HepG2 (cell line): ENCODE data around the gene SLC4A2. TPM values are rescaled to one million over a fixed set of nuclear protein-coding genes. Genes with fewer than 3 reads are reported as not detected.
A peak's percentile ranks its signal among the peaks of the same experiment; 100 is the strongest.

Experiments
- ATAC-seq: fragments of 200-7000 bp; cut with Tn5 transposase; 3 replicates; pipeline ENCODE4 v1.9.1; 2020; ENCODE audit warnings: mild to moderate bottlenecking, moderate library complexity
- BruUV-seq: library from RNA; stranded (reverse); fragments of 400-500 nt; replicated peaks from 2 replicates; lab custom pipeline; 2021; lab: Mats Ljungman, UMichigan
- CTCF ChIA-PET: fragments of 300-600 bp; formaldehyde crosslinking; extraction: SDS; loops from one replicate; lab custom pipeline; 2021; ENCODE audit warnings: low total read pairs, inconsistent platforms, low intra/inter-chr PET ratio; lab: Yijun Ruan, JAX
- POLR2A ChIA-PET: fragments of 350-600 bp; sonication (Branson Sonifier 250); formaldehyde crosslinking; loops from one replicate; lab custom pipeline; 2020; ENCODE audit warnings: antibody characterized with exemption, inconsistent platforms; lab: Yijun Ruan, JAX
- DNase-seq: peaks from one replicate; pipeline ENCODE4 v3.0.0-alpha.2; 2015; ENCODE audit warnings: low spot score
- FAIRE-seq: peaks from 3 replicates; lab custom pipeline; 2011; peaks lifted over from hg19 to GRCh38; lab: Jason Lieb, UNC
- H2AFZ ChIP-seq: one replicate; pipeline ENCODE4 v1.6.1; 2011; ENCODE audit warnings: low read length, inconsistent platforms
- H3K27ac ChIP-seq: fragments of 300-600 bp; 3 replicates; pipeline ENCODE4 v1.8.0; 2011; ENCODE audit warnings: mixed run types, mild to moderate bottlenecking, mixed read lengths, low read length, inconsistent platforms; ENCODE audit not compliant: insufficient read depth; ENCODE audit errors: extremely low read length
- H3K27me3 ChIP-seq, 2 experiments: fragments of 200-600 bp in 1 of 2; 2 replicates in 1 of 2; 3 replicates in 1 of 2; pipeline versions ENCODE4 v1.6.0 to v1.8.0; 2011; ENCODE audit warnings: low read length in 2 of 2, mild to moderate bottlenecking in 2 of 2, moderate library complexity in 2 of 2, inconsistent platforms in 1 of 2; ENCODE audit not compliant: insufficient read depth in 2 of 2, control insufficient read depth in 1 of 2
- H3K36me3 ChIP-seq, 2 experiments: fragments of 200-600 bp in 1 of 2; replicated peaks in 1 of 2; 2 replicates in 1 of 2; 3 replicates in 1 of 2; pipeline versions ENCODE4 v1.5.1 to v1.8.0; 2011; ENCODE audit warnings: low read length in 2 of 2, inconsistent platforms in 1 of 2; ENCODE audit not compliant: insufficient read depth in 2 of 2, control insufficient read depth in 1 of 2
- H3K4me1 ChIP-seq: 2 replicates; pipeline ENCODE4 v1.5.1; 2012; ENCODE audit warnings: low read length, inconsistent platforms; ENCODE audit not compliant: insufficient read depth
- H3K4me2 ChIP-seq: 2 replicates; pipeline ENCODE4 v1.6.0; 2011; ENCODE audit warnings: low read depth, low read length, inconsistent platforms
- H3K4me3 ChIP-seq, 3 experiments: fragments of 200-600 bp in 1 of 3; sonication (generic), shearing (Covaris generic) in 1 of 3; replicated peaks in 1 of 3; 2 replicates each; pipeline ENCODE4 v1.5.1; 2011 to 2016; ENCODE audit warnings: low read length in 3 of 3, inconsistent platforms in 2 of 3, low read depth in 2 of 3, mild to moderate bottlenecking in 2 of 3, control low read depth in 1 of 3, mixed read lengths in 1 of 3; ENCODE audit not compliant: insufficient read depth in 1 of 3
- H3K79me2 ChIP-seq: one replicate; pipeline ENCODE4 v1.6.1; 2011; ENCODE audit warnings: low read length, inconsistent platforms; ENCODE audit not compliant: insufficient read depth
- H3K9ac ChIP-seq: 2 replicates; pipeline ENCODE4 v1.6.0; 2011; ENCODE audit warnings: mild to moderate bottlenecking, low read depth, low read length, inconsistent platforms; ENCODE audit not compliant: insufficient read depth
- H3K9me3 ChIP-seq: 2 replicates; pipeline ENCODE4 v1.5.1; 2012; ENCODE audit warnings: mild to moderate bottlenecking, low read length
- H4K20me1 ChIP-seq: 2 replicates; pipeline ENCODE4 v1.6.0; 2011; ENCODE audit warnings: inconsistent platforms, mild to moderate bottlenecking, low read length, moderate library complexity; ENCODE audit not compliant: insufficient read depth
- E2F2 ChIP-seq: sonication (generic); formaldehyde crosslinking; IDR thresholded peaks from 2 replicates; pipeline ENCODE4 v1.4.0; 2020; ENCODE audit warnings: missing genetic modification reagents, borderline replicate concordance
- FOSL2 ChIP-seq: sonication (generic); formaldehyde crosslinking; IDR thresholded peaks from 2 replicates; pipeline ENCODE4 v1.4.0; 2020; ENCODE audit warnings: missing genetic modification reagents
- ZBTB7A ChIP-seq: sonication (generic); formaldehyde crosslinking; IDR thresholded peaks from 2 replicates; pipeline ENCODE4 v1.8.0; 2022; ENCODE audit warnings: mild to moderate bottlenecking, missing genetic modification reagents
- ZFP90 ChIP-seq: sonication (generic); formaldehyde crosslinking; IDR thresholded peaks from 2 replicates; pipeline ENCODE4 v1.8.0; 2022; ENCODE audit warnings: missing genetic modification reagents, mild to moderate bottlenecking, inconsistent platforms, borderline replicate concordance
- WGBS: methylation state at CpG from one replicate; pipeline ENCODE4 v1.1.6; 2017; ENCODE audit warnings: low lambda C conversion rate; 5-methylcytosine and 5-hydroxymethylcytosine counted together
- in situ Hi-C: cut with HindIII; loops from 2 replicates; pipeline ENCODE4 v1.10.0; 2017; ENCODE audit warnings: low pct_unique_long_range_greater_than_20kb; ENCODE audit not compliant: extremely low pct_ligation_motif_present
- intact Hi-C: fragments of 100-400 bp; cut with micrococcal nuclease; formaldehyde crosslinking; loops from one replicate; pipeline ENCODE4 v1.10.0; 2022; ENCODE audit not compliant: unreplicated experiment
- polyA plus RNA-seq, 8 experiments: library from polyadenylated mRNA; depleted of rRNA in 3 of 8; stranded (reverse) in 7 of 8; unstranded in 1 of 8; fragments of >200 nt; fragmentation: Illumina TruSeq in 4 of 8; extraction: Trizol in 4 of 8; gene quantifications; 2 replicates each; pipeline versions ENCODE4 v1.2.1 to v1.2.3, GENCODE V29; 2011 to 2016; ENCODE audit warnings: low read depth in 4 of 8, missing spikeins in 1 of 8, mixed read lengths in 1 of 8; ENCODE audit not compliant: insufficient read depth in 1 of 8
- total RNA-seq, 5 experiments: library from RNA; depleted of rRNA; stranded (reverse); fragments of >200 nt; fragmentation: Illumina TruSeq; extraction: Trizol; gene quantifications; 2 replicates each; pipeline ENCODE4 v1.2.3, GENCODE V29; 2016; ENCODE audit warnings: low read depth in 1 of 5

SLC4A2 gene
- total and polyA plus RNA-seq, 2 of the 13 experiments (the other 11 are each of a cell fraction or from before 2014, with no cell fraction given), result 51.9 to 73.4 TPM

GRCh38 chr7:151023232-151023631, 36.2 kb upstream of the SLC4A2 start:
- Histone ChIP-seq H3K9me3 (no peaks in the 10 kb centered on the region), H3K4me1 (peaks cover 44% of the 10 kb centered on the region), H4K20me1 (no peaks in the 10 kb centered on the region), H3K4me3 (no peak overlapping the region), H3K4me2 (no peak overlapping the region), H2AFZ (no peak overlapping the region)
- no peak for DNase-seq
- no peak for FAIRE-seq
- POLR2A ChIA-PET, result no interaction called here
- no TSS peak for BruUV-seq
- in situ Hi-C loops (no loop called here), intact Hi-C loops (loop anchor here (10.0 kb wide), 1 partner anchor 1408 kb away; no protein-coding TSS in a partner anchor)
- TF ChIP-seq ZFP90, result no peak
- TF ChIP-seq ZBTB7A, result 0 out of 2 replicates have a peak, but pooled peaks have one; percentile 4
- TF ChIP-seq, all 625 proteins: peak for 1
- Histone ChIP-seq H3K27me3 (peaks cover 19 to 71% of the 10 kb centered on the region in 2 experiments), H3K27ac (no peak overlapping the region), H3K79me2 (no peaks in the 10 kb centered on the region), H3K36me3 (no peaks in the 10 kb centered on the region), H3K9ac (no peak overlapping the region)
- 32% methylated on average over 5 of the region's 10 CpGs for WGBS
- ATAC-seq, result no peak
- CTCF ChIA-PET, result no interaction called here

- Histone ChIP-seq H3K4me2 (no peak within 1 kb of the TSS), H4K20me1 (no peaks in the 10 kb centered on the region), H3K79me2 (no peaks in the 10 kb centered on the region), H2AFZ (no peak within 1 kb of the TSS), H3K27me3 (peaks cover 13 to 63% of the 10 kb centered on the region in 2 experiments), H3K4me3 (no peak within 1 kb of the TSS), H3K36me3 (no peaks in the 10 kb centered on the region), H3K9ac (no peak within 1 kb of the TSS), H3K4me1 (peaks cover 46% of the 10 kb centered on the region), H3K27ac (no peak within 1 kb of the TSS), H3K9me3 (no peaks in the 10 kb centered on the region)
- DNase-seq, result no peak
- intact Hi-C loops, result loop anchor here (10.0 kb wide), 1 partner anchor 1410 kb away; no protein-coding TSS in a partner anchor
- BruUV-seq, result no TSS peak
- ChIA-PET CTCF (no interaction called here), POLR2A (interaction anchor here (0.7 kb wide), 1 partner anchor 14 kb away, joined by 3 read pairs; no protein-coding TSS in a partner anchor)
- no peak for FAIRE-seq
- TF ChIP-seq FOSL2 (CRISPR knock-in tag) (peak; percentile 34; the same call in 1 of the 2 replicates), E2F2 (no peak)
- ATAC-seq, result no peak
- in situ Hi-C loops, result no loop called here
- 9% methylated on average over 4 of the region's 4 CpGs for WGBS
These were observed 34.8 kb upstream of the SLC4A2 start, which contains the start of gene ATG9B for GRCh38 chr7:151024435-151025056. Gene ATG9B, minus strand, starts transcription at chr7:151024494. Its CDS starts 71 bp downstream, at chr7:151024423.
